Measurements from ENCODE around the gene SZT2.
"Not testable (repeated sequence)": the region's sequence is repeated elsewhere in the genome, so short reads cannot be mapped to it uniquely, and the experiment has no call there.

The SZT2 gene

GRCh38 chr1:43368646-43369020 is 21.1 kb upstream of the SZT2 start:
- DNase-seq, result no peak
- peaks cover 17% of the 10 kb centered on the region for H3K36me3 ChIP-seq (replicated peaks)
- peak overlapping the region; percentile 82 for H3K4me3 ChIP-seq (ENCODE audit: low read depth, low read length)
- in situ Hi-C loops (cut with HindIII; ENCODE audit: low pct_ligation_motif_present, low sequenced_read_pairs), result no loop called here
- H3K27ac ChIP-seq, result peak overlapping the region; percentile 31
- no peak for TF ChIP-seq CTCF (IDR thresholded peaks at IDR 0.05; ENCODE audit: low read depth, low read length, missing control alignments)
- H3K27me3 ChIP-seq (replicated peaks), result no peaks in the 10 kb centered on the region

GRCh38 chr1:43369779-43370178 is 19.9 kb upstream of the SZT2 start:
- H3K36me3 ChIP-seq (replicated peaks); in situ Hi-C loops (cut with HindIII; ENCODE audit: low pct_ligation_motif_present, low sequenced_read_pairs); H3K4me3 ChIP-seq (ENCODE audit: low read depth, low read length); DNase-seq; H3K27me3 ChIP-seq (replicated peaks); H3K27ac ChIP-seq: not testable (repeated sequence)

- no peak for DNase-seq
- no peak for TF ChIP-seq CTCF (IDR thresholded peaks at IDR 0.05; ENCODE audit: low read depth, low read length, missing control alignments)
- H3K36me3 ChIP-seq (replicated peaks), result no peaks in the 10 kb centered on the region
- in situ Hi-C loops (cut with HindIII; ENCODE audit: low pct_ligation_motif_present, low sequenced_read_pairs), result no loop called here
- H3K27ac ChIP-seq, result no peak overlapping the region
- no peak overlapping the region for H3K4me3 ChIP-seq (ENCODE audit: low read depth, low read length)
- no peaks in the 10 kb centered on the region for H3K27me3 ChIP-seq (replicated peaks)
Observed at GRCh38 chr1:43370564-43370963, 19.1 kb upstream of the SZT2 start.

GRCh38 chr1:43372172-43372571 is 17.5 kb upstream of the SZT2 start:
- TF ChIP-seq CTCF (IDR thresholded peaks at IDR 0.05; ENCODE audit: low read depth, low read length, missing control alignments), result no peak
- in situ Hi-C loops (cut with HindIII; ENCODE audit: low pct_ligation_motif_present, low sequenced_read_pairs), result no loop called here
- no peak for DNase-seq
- Histone ChIP-seq H3K4me3 (ENCODE audit: low read depth, low read length) (no peak overlapping the region), H3K36me3 (replicated peaks) (no peaks in the 10 kb centered on the region), H3K27ac (peak overlapping the region; percentile 49), H3K27me3 (replicated peaks) (no peaks in the 10 kb centered on the region)

- Histone ChIP-seq H3K27me3 (replicated peaks) (no peaks in the 10 kb centered on the region), H3K27ac (peak overlapping the region; percentile 49), H3K36me3 (replicated peaks) (no peaks in the 10 kb centered on the region), H3K4me3 (ENCODE audit: low read depth, low read length) (no peak overlapping the region)
- DNase-seq, result peak; percentile 63
- in situ Hi-C loops (cut with HindIII; ENCODE audit: low pct_ligation_motif_present, low sequenced_read_pairs), result no loop called here
- TF ChIP-seq CTCF (IDR thresholded peaks at IDR 0.05; ENCODE audit: low read depth, low read length, missing control alignments), result no peak
Observed at GRCh38 chr1:43373066-43373940, 16.4 kb upstream of the SZT2 start.

GRCh38 chr1:43376723-43377235 is 12.9 kb upstream of the SZT2 start:
- TF ChIP-seq CTCF (IDR thresholded peaks at IDR 0.05; ENCODE audit: low read depth, low read length, missing control alignments), result no peak
- no peaks in the 10 kb centered on the region for H3K27me3 ChIP-seq (replicated peaks)
- no peak for DNase-seq
- no peaks in the 10 kb centered on the region for H3K36me3 ChIP-seq (replicated peaks)
- H3K27ac ChIP-seq, result no peak overlapping the region
- in situ Hi-C loops (cut with HindIII; ENCODE audit: low pct_ligation_motif_present, low sequenced_read_pairs), result no loop called here
- H3K4me3 ChIP-seq (ENCODE audit: low read depth, low read length), result no peak overlapping the region
